Activated T-helper 17 cell treated with anti-CD3 and anti-CD28 coated beads, Interleukin-2, amount 50 U/mL, for 72 hours (primary cell): Measurements from ENCODE around the gene SIRT7. TPM values are rescaled to one million over a fixed set of nuclear protein-coding genes. Genes with fewer than 3 reads are reported as not detected.

Experiments used
- ATAC-seq: fragments of 150-1000 bp; cut with Tn5 transposase; replicated peaks from 2 replicates; pipeline ENCODE4 v1.10.0; 2021; ENCODE audit warnings: mild to moderate bottlenecking, moderate library complexity
- H3K27ac Mint-ChIP-seq: one replicate; pipeline ENCODE4 v1.8.0; 2022; ENCODE audit warnings: mixed read lengths
- H3K27me3 Mint-ChIP-seq: one replicate; pipeline ENCODE4 v1.8.0; 2022; ENCODE audit warnings: mixed read lengths
- H3K36me3 Mint-ChIP-seq: one replicate; pipeline ENCODE4 v1.8.0; 2022; ENCODE audit warnings: low read depth, mild to moderate bottlenecking, mixed read lengths
- H3K4me1 Mint-ChIP-seq: one replicate; pipeline ENCODE4 v1.8.0; 2022; ENCODE audit warnings: mixed read lengths
- H3K4me3 Mint-ChIP-seq: one replicate; pipeline ENCODE4 v1.8.0; 2022; ENCODE audit warnings: mild to moderate bottlenecking, mixed read lengths
- H3K9me3 Mint-ChIP-seq: one replicate; pipeline ENCODE4 v1.8.0; 2022; ENCODE audit warnings: mixed read lengths
- total RNA-seq, 2 donors: library from RNA; stranded (reverse); gene quantifications; one replicate each; pipeline ENCODE4 v1.2.3, GENCODE V29; 2022

The SIRT7 gene
- total RNA-seq, 2 donors from 2014 or later, result 41.3 to 47.5 TPM

GRCh38 chr17:81902023-81902652, 15.8 kb downstream of the SIRT7 start, which contains the start of gene NPB:
TSS of gene NPB (plus strand) at chr17:81902238. CDS start at chr17:81902278, 40 bp downstream.
- Mint-ChIP-seq H3K4me1 (peaks cover 8% of the 10 kb centered on the region), H3K27ac (no peak within 1 kb of the TSS), H3K4me3 (peak within 1 kb of the TSS; percentile 43), H3K27me3 (peaks cover 7% of the 10 kb centered on the region), H3K36me3 (peaks cover 42% of the 10 kb centered on the region), H3K9me3 (no peaks in the 10 kb centered on the region)
- ATAC-seq, result peak; percentile 49

DNA sequence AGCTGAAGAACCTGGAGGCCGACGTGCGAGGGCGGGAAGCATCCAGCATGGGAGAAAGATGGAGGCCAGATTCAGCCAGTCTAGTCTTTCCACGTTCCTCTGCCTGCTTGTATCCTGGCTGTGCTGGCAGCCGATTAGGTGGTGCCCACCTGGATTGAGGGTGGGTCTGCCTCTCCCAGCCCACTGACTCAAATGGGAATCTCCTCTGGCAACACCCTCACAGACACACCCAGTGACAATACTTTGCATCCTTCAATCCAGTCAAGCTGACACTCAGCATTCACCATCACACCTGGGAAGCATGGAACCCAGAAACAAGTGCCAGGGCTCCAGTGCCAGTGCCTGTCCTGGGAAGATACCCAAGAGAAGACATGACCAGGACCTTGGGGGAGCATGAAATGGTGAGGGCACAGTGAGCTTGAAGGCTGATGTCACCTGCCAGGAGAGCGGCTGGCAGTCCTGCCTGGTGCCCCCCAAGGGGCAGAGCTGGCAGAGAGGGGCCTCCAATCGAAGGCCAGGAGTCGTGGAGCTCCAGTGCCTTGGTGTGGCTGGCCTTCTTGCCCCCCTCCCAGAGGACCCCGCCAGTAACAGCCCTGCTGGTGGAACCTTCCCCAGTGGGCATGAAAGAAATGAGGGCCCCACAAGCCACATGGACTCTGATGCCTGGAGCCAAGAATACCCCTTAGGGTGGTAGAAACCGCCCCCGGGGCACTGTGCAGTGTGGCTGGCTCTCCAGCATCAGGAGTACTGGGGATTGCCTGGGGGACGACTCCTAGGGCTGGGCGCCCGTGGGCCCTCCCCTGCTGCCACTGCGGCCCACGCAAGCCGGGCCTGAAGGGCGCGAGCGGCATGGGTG, 16.6 kb downstream of the SIRT7 start:
- Mint-ChIP-seq H3K27me3 (peaks cover 7% of the 10 kb centered on the region), H3K36me3 (peaks cover 49% of the 10 kb centered on the region), H3K9me3 (no peaks in the 10 kb centered on the region), H3K4me3 (peak overlapping the region; percentile 43), H3K27ac (no peak overlapping the region), H3K4me1 (peaks cover 8% of the 10 kb centered on the region)
- ATAC-seq, result no peak

GRCh38 chr17:81900181-81900820, 17.7 kb downstream of the SIRT7 start:
- peaks cover 7% of the 10 kb centered on the region for H3K27me3 Mint-ChIP-seq
- no peak overlapping the region for H3K27ac Mint-ChIP-seq
- H3K4me1 Mint-ChIP-seq, result peaks cover 8% of the 10 kb centered on the region
- H3K4me3 Mint-ChIP-seq, result peak overlapping the region; percentile 43
- no peaks in the 10 kb centered on the region for H3K9me3 Mint-ChIP-seq
- ATAC-seq, result no peak
- H3K36me3 Mint-ChIP-seq, result peaks cover 60% of the 10 kb centered on the region

GRCh38 chr17:81899514-81900166, 18.3 kb downstream of the SIRT7 start:
- ATAC-seq, result no peak
- Mint-ChIP-seq H3K36me3 (peaks cover 67% of the 10 kb centered on the region), H3K4me3 (no peak overlapping the region), H3K4me1 (peaks cover 8% of the 10 kb centered on the region), H3K27ac (no peak overlapping the region), H3K27me3 (peaks cover 7% of the 10 kb centered on the region), H3K9me3 (no peaks in the 10 kb centered on the region)

DNA sequence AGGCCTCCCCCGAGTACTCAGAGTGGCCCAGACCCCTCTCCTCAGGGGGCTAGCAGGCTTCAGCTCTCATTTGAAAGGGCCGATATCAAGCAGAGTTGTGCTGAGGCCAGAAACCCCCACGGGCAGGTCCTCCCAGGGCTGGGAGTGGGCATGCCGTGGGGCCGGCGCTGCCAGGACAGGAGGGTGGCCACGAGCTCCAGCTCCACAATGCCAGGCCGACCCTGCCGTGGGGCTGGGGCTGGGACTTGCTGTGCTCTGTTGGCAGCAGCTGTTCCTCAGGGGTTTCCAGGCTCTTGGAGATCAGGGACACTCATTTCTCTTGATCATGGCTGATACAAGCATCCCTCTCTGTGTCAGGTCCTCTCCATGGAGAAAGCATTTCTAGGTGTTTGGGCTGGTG, 19.1 kb downstream of the SIRT7 start:
- Mint-ChIP-seq H3K9me3 (no peaks in the 10 kb centered on the region), H3K36me3 (peaks cover 72% of the 10 kb centered on the region), H3K4me1 (peaks cover 8% of the 10 kb centered on the region), H3K27me3 (peaks cover 7% of the 10 kb centered on the region), H3K4me3 (no peak overlapping the region), H3K27ac (no peak overlapping the region)
- no peak for ATAC-seq

GRCh38 chr17:81898029-81898866, 19.7 kb downstream of the SIRT7 start:
- Mint-ChIP-seq H3K4me3 (no peak overlapping the region), H3K4me1 (peaks cover 8% of the 10 kb centered on the region), H3K27ac (no peak overlapping the region), H3K36me3 (peaks cover 78% of the 10 kb centered on the region), H3K27me3 (peaks cover 7% of the 10 kb centered on the region), H3K9me3 (no peaks in the 10 kb centered on the region)
- no peak for ATAC-seq

DNA sequence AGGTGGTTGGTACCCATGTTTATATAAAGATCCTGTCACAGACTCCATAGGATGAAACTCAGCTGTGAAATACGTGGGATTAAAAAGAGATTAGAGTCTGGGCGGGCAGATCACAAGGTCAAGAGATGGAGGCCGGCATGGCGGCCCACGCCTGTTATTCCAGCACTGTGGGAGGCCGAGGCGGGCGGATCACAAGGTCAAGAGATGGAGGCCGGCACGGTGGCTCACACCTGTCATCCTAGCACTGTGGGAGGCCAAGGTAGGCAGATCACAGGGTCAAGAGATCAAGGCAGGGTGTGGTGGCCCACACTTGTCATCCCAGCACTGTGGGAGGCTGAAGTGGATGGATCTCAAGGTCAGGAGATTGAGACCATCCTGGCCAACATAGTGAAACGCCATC, 22.6 kb downstream of the SIRT7 start:
- Mint-ChIP-seq H3K27me3 (no peaks in the 10 kb centered on the region), H3K9me3 (no peaks in the 10 kb centered on the region), H3K36me3 (peaks cover 86% of the 10 kb centered on the region), H3K4me3 (no peak overlapping the region), H3K27ac (no peak overlapping the region), H3K4me1 (no peaks in the 10 kb centered on the region)
- no peak for ATAC-seq

DNA sequence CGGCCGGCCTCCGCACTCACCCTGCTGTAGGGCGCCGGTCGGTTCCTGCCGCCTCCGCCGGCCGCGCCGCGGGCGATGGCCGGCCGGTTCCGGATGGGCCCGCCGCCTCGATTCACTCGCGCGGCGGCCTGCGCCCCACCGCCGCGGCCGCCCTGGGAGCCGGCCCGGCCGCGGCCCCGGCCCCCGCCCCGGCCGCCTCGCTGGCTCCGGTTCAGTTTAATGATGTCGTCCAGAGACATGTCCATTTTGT, 26.7 kb downstream of the SIRT7 start:
- H3K27ac Mint-ChIP-seq, result peak overlapping the region; percentile 93
- peaks cover 86% of the 10 kb centered on the region for H3K36me3 Mint-ChIP-seq
- H3K9me3 Mint-ChIP-seq, result no peaks in the 10 kb centered on the region
- peak overlapping the region; percentile 79 for H3K4me3 Mint-ChIP-seq
- H3K4me1 Mint-ChIP-seq, result peaks cover 12% of the 10 kb centered on the region
- peak; percentile 9 for ATAC-seq
- H3K27me3 Mint-ChIP-seq, result no peaks in the 10 kb centered on the region

DNA sequence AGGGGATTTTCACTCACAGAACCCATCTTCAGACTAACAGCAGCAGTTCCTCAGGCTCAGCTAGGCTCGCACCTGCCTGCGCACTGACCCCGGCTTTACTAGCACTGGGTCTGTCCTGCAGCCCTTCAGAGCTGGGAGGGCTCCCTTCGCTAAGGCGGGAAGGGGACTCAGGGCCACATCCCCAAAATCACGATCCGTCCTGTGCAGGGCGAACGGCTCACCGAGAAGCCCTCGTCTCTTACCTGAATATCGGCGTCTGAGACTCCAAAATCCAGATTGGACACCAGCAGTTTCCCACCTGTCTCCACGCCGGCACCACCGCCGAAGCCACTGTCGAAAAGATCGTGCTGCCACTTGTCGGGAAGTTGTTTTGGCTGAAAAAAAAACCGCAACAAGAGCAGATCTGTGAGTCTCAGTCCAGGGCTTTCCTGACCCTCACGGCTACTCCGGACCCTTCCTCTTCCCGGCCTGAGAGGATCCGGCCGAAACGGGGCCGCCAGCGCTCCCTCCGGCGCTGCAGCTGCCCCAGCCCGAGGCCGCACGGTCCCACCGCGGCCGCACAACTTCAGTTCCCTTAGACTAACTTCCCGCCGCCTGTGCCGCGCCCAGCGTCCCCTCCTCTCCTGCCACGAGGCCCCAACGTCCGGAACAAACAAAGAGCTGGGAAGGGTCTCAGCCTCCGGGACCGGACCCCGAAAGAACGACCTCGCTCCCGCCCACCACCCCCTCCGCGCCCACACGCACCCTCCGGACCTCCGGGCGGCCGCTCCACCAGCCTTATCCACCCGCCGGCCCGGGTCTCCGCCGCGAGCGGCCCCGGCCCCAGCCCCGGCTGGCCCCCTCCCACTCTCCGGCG, 27.3 kb downstream of the SIRT7 start:
- Mint-ChIP-seq H3K27ac (peak overlapping the region; percentile 93), H3K36me3 (peaks cover 86% of the 10 kb centered on the region), H3K4me1 (peaks cover 12% of the 10 kb centered on the region), H3K27me3 (no peaks in the 10 kb centered on the region), H3K9me3 (no peaks in the 10 kb centered on the region), H3K4me3 (peak overlapping the region; percentile 79)
- no peak for ATAC-seq

GRCh38 chr17:81889602-81890001, 28.4 kb downstream of the SIRT7 start:
- Mint-ChIP-seq H3K9me3 (no peaks in the 10 kb centered on the region), H3K27me3 (no peaks in the 10 kb centered on the region), H3K4me1 (peaks cover 12% of the 10 kb centered on the region), H3K36me3 (peaks cover 86% of the 10 kb centered on the region), H3K4me3 (peak overlapping the region; percentile 79), H3K27ac (peak overlapping the region; percentile 63)
- ATAC-seq, result no peak

GRCh38 chr17:81888988-81889595, 28.9 kb downstream of the SIRT7 start:
- Mint-ChIP-seq H3K4me1 (peaks cover 12% of the 10 kb centered on the region), H3K4me3 (peak overlapping the region; percentile 79), H3K27ac (peak overlapping the region; percentile 76), H3K36me3 (peaks cover 87% of the 10 kb centered on the region), H3K9me3 (no peaks in the 10 kb centered on the region), H3K27me3 (no peaks in the 10 kb centered on the region)
- no peak for ATAC-seq

DNA sequence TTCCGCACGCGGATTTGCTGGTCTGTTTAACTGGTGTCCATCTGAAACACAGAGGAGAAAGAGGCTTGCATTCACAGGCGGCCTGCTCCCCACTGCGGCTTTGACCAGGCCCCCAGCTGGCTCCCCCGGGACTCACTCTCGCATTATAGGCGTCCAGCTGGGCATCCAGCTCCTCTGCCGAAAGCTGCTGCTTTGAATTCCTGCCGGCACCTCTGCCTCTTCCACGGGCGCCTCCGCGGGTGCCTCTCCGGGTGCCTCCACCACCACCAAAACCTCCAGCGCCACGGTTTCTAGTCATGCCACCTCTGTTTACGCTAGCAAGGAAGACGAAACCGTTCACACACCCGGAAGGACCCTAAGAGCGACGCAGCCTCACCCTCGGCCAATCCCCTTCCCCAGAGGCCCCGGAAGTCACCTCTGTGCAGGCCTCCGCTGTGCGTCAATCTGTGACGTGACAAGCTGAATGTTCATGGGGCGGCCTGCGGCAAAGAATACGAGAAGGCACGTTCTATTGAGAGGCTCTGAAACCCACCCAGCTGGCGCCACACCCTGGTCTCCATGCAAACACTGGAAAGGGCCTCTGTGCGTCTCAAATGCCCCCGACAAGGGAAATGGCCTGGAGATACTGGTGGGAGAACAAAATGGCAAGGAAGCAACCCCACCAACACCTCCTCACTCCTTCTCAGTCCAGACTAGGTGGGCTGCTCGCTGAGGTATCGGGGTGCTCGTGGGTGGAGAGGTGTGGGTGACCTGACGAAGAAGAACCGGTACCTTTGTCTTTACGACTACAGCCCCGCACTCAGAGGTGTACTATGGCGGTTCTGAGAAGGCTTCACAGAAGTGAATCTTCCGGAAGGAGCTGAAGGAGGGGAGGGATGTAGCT, 29.6 kb downstream of the SIRT7 start:
- Mint-ChIP-seq H3K4me3 (peak overlapping the region; percentile 79), H3K4me1 (peaks cover 12% of the 10 kb centered on the region), H3K36me3 (peaks cover 89% of the 10 kb centered on the region), H3K9me3 (no peaks in the 10 kb centered on the region), H3K27ac (peak overlapping the region; percentile 76), H3K27me3 (no peaks in the 10 kb centered on the region)
- ATAC-seq, result no peak
